H1 (cell line): ENCODE results near the gene IQSEC3. TPM values are rescaled to one million over a fixed set of nuclear protein-coding genes. Genes with fewer than 3 reads are reported as not detected.
"Not testable (repeated sequence)": the region's sequence is repeated elsewhere in the genome, so short reads cannot be mapped to it uniquely, and the experiment has no call there.

ENCODE experiments used
- CTCF ChIA-PET: fragments of 300-600 bp; sonication (Branson Sonifier 250); formaldehyde crosslinking; loops from one replicate; lab custom pipeline; 2021; ENCODE audit not compliant: partially characterized antibody; lab: Charles Lee
- POLR2A ChIA-PET: fragments of 300-600 bp; sonication (Branson Sonifier 250); formaldehyde crosslinking; loops from one replicate; lab custom pipeline; 2021; ENCODE audit warnings: inconsistent platforms; ENCODE audit not compliant: partially characterized antibody; lab: Charles Lee
- DNase-seq, 2 experiments: peaks; one replicate each; pipeline versions ENCODE4 v3.0.0 to v3.0.0-alpha.2; 2010 to 2022; ENCODE audit warnings: low spot score in 2 of 2, low read depth in 1 of 2, mixed read lengths in 1 of 2
- FAIRE-seq: peaks from 2 replicates; lab custom pipeline; 2011; peaks lifted over from hg19 to GRCh38; lab: Jason Lieb, UNC
- H2AFZ ChIP-seq: 2 replicates; pipeline ENCODE4 v1.8.1; 2012; ENCODE audit warnings: low read length, inconsistent platforms
- H2AK5ac ChIP-seq: 2 replicates; pipeline ENCODE4 v1.6.1; 2013; ENCODE audit warnings: low read depth, low read length
- H2BK120ac ChIP-seq: replicated peaks from 2 replicates; pipeline ENCODE3; 2013; ENCODE audit warnings: low read depth, low read length, inconsistent platforms
- H2BK12ac ChIP-seq: 2 replicates; pipeline ENCODE4 v1.6.1; 2013; ENCODE audit warnings: low read depth, low read length
- H2BK15ac ChIP-seq: 2 replicates; pipeline ENCODE4 v1.6.1; 2013; ENCODE audit warnings: low read length
- H2BK20ac ChIP-seq: 2 replicates; pipeline ENCODE4 v1.6.1; 2013; ENCODE audit warnings: low read length
- H2BK5ac ChIP-seq: 2 replicates; pipeline ENCODE4 v1.6.1; 2013; ENCODE audit warnings: low read depth, low read length
- H3K14ac ChIP-seq: 2 replicates; pipeline ENCODE4 v1.6.1; 2013; ENCODE audit warnings: inconsistent platforms; ENCODE audit not compliant: insufficient read length
- H3K18ac ChIP-seq: 2 replicates; pipeline ENCODE4 v1.6.1; 2013; ENCODE audit warnings: low read length; ENCODE audit errors: extremely low read depth
- H3K23ac ChIP-seq: 2 replicates; pipeline ENCODE4 v1.6.1; 2013; ENCODE audit warnings: inconsistent platforms; ENCODE audit not compliant: insufficient read length
- H3K23me2 ChIP-seq: 2 replicates; pipeline ENCODE4 v1.6.1; 2013; ENCODE audit warnings: low read depth, low read length
- H3K27ac ChIP-seq: 2 replicates; pipeline ENCODE4 v1.6.1; 2011; ENCODE audit warnings: low read depth, low read length, inconsistent platforms
- H3K27me3 ChIP-seq, 4 experiments: replicated peaks in 1 of 4; 1 replicate in 1 of 4; 2 replicates in 3 of 4; pipeline versions ENCODE4 v1.6.1 to v1.8.1; 2011 to 2013; ENCODE audit warnings: low read length in 3 of 4, mild to moderate bottlenecking in 3 of 4, inconsistent platforms in 2 of 4, mixed read lengths in 2 of 4, moderate library complexity in 1 of 4; ENCODE audit not compliant: control insufficient read depth in 3 of 4, insufficient read depth in 3 of 4; ENCODE audit errors: extremely low read depth in 1 of 4
- H3K36me3 ChIP-seq, 4 experiments: 2 replicates each; pipeline versions ENCODE4 v1.6.1 to v1.8.1; 2011 to 2013; ENCODE audit warnings: mild to moderate bottlenecking in 4 of 4, low read length in 3 of 4, moderate library complexity in 2 of 4, control low read depth in 1 of 4, inconsistent platforms in 1 of 4; ENCODE audit not compliant: insufficient read depth in 4 of 4, control insufficient read depth in 2 of 4
- H3K4ac ChIP-seq: replicated peaks from 2 replicates; pipeline ENCODE3; 2013; ENCODE audit warnings: low read length, low read depth, mixed read lengths, inconsistent platforms; ENCODE audit not compliant: insufficient read length
- H3K4me1 ChIP-seq, 4 experiments: replicated peaks in 1 of 4; 1 replicate in 1 of 4; 2 replicates in 3 of 4; pipeline versions ENCODE4 v1.6.1 to v1.8.1; 2011 to 2013; ENCODE audit warnings: low read length in 3 of 4, inconsistent platforms in 2 of 4, mixed read lengths in 1 of 4; ENCODE audit not compliant: insufficient read depth in 4 of 4, control insufficient read depth in 3 of 4
- H3K4me2 ChIP-seq, 2 experiments: 2 replicates each; pipeline versions ENCODE4 v1.6.1 to v1.8.1; 2011 to 2013; ENCODE audit warnings: low read depth in 2 of 2, low read length in 2 of 2, control low read depth in 1 of 2, inconsistent platforms in 1 of 2, mild to moderate bottlenecking in 1 of 2; ENCODE audit not compliant: insufficient read depth in 1 of 2
- H3K4me3 ChIP-seq, 4 experiments: fragments of 200-600, 300-600 bp in 1 of 4; sonication (generic), shearing (Covaris generic), sonication (Bioruptor Twin) in 1 of 4; 2 replicates each; pipeline versions ENCODE4 v1.5.1 to v1.8.1; 2011 to 2016; ENCODE audit warnings: low read length in 4 of 4, low read depth in 3 of 4, control low read depth in 2 of 4, inconsistent platforms in 2 of 4, mild to moderate bottlenecking in 2 of 4, mixed read lengths in 1 of 4, moderate library complexity in 1 of 4; ENCODE audit not compliant: insufficient read depth in 2 of 4; ENCODE audit errors: extremely low read depth in 1 of 4
- H3K56ac ChIP-seq: replicated peaks from 2 replicates; pipeline ENCODE3; 2013; ENCODE audit warnings: low read depth, mild to moderate bottlenecking, mixed read lengths, low read length, inconsistent platforms; ENCODE audit not compliant: insufficient read length
- H3K79me1 ChIP-seq: 2 replicates; pipeline ENCODE4 v1.6.1; 2013; ENCODE audit warnings: low read depth, low read length, control low read depth
- H3K79me2 ChIP-seq, 2 experiments: 2 replicates each; pipeline versions ENCODE4 v1.6.1 to v1.8.1; 2012 to 2013; ENCODE audit warnings: low read length in 2 of 2, mild to moderate bottlenecking in 2 of 2, inconsistent platforms in 1 of 2; ENCODE audit not compliant: insufficient read depth in 2 of 2, control insufficient read depth in 1 of 2
- H3K9ac ChIP-seq, 4 experiments: replicated peaks in 1 of 4; 1 replicate in 1 of 4; 2 replicates in 3 of 4; pipeline versions ENCODE4 v1.6.1 to v1.8.1; 2011 to 2013; ENCODE audit warnings: low read depth in 3 of 4, low read length in 3 of 4, control low read depth in 2 of 4, mild to moderate bottlenecking in 2 of 4, moderate library complexity in 2 of 4, inconsistent platforms in 1 of 4; ENCODE audit errors: extremely low read depth in 1 of 4
- H3K9me3 ChIP-seq, 2 experiments: 2 replicates each; pipeline versions ENCODE4 v1.6.1 to v1.8.1; 2012 to 2013; ENCODE audit warnings: mild to moderate bottlenecking in 2 of 2, moderate library complexity in 2 of 2, control low read depth in 1 of 2, inconsistent platforms in 1 of 2, low read depth in 1 of 2, low read length in 1 of 2, mixed read lengths in 1 of 2; ENCODE audit not compliant: insufficient read depth in 2 of 2
- H4K20me1 ChIP-seq, 2 experiments: replicated peaks in 1 of 2; 2 replicates each; pipeline versions ENCODE3 to v1.8.1; 2011 to 2013; ENCODE audit warnings: inconsistent platforms in 2 of 2, low read length in 2 of 2, mild to moderate bottlenecking in 1 of 2; ENCODE audit not compliant: insufficient read depth in 2 of 2, control insufficient read depth in 1 of 2
- H4K5ac ChIP-seq: 2 replicates; pipeline ENCODE4 v1.6.1; 2013; ENCODE audit warnings: low read length, low read depth, mixed read lengths, inconsistent platforms; ENCODE audit not compliant: insufficient read length
- H4K8ac ChIP-seq: 2 replicates; pipeline ENCODE4 v1.8.0; 2013; ENCODE audit warnings: mild to moderate bottlenecking, moderate library complexity, low read length, inconsistent platforms; ENCODE audit not compliant: insufficient read depth; ENCODE audit errors: extremely low read depth
- H4K91ac ChIP-seq: replicated peaks from 2 replicates; pipeline ENCODE3; 2013; ENCODE audit warnings: low read length, mixed read lengths, inconsistent platforms; ENCODE audit not compliant: insufficient read length
- WGBS, 2 experiments: shearing (Covaris generic) in 1 of 2; methylation state at CpG; one replicate each; pipeline versions ENCODE4 v1.1.6 to v1.1.7; 2013 to 2015; ENCODE audit warnings: low lambda C conversion rate in 2 of 2, mixed read lengths in 2 of 2, inconsistent platforms in 1 of 2, low coverage in 1 of 2, missing lambda C conversion rate in 1 of 2; ENCODE audit not compliant: insufficient replicate concordance in 2 of 2, insufficient coverage in 1 of 2, insufficient read length in 1 of 2; ENCODE audit errors: extremely low coverage in 1 of 2, missing lambda C conversion rate in 1 of 2; 5-methylcytosine and 5-hydroxymethylcytosine counted together
- polyA plus RNA-seq, 7 experiments: library from polyadenylated mRNA; depleted of rRNA in 3 of 7; stranded (reverse) in 5 of 7; unstranded in 2 of 7; fragments of >200 nt in 5 of 7; fragments of 200-250 nt in 2 of 7; gene quantifications; 1 replicate in 5 of 7; 2 replicates in 1 of 7; 4 replicates in 1 of 7; pipeline versions ENCODE4 v1.2.1 to v1.2.3, GENCODE V29; 2011 to 2013; ENCODE audit warnings: missing spikeins in 2 of 7, mixed read lengths in 2 of 7
- total RNA-seq: library from RNA; stranded (reverse); fragmentation: NEBNext Ultra II Directional; extraction: Animal tissue kit (Norgen Biotek cat#: 25700); gene quantifications from 2 replicates; pipeline ENCODE4 v1.2.1, GENCODE V29; 2021

Gene IQSEC3
- total and polyA plus RNA-seq, 2 of the 8 experiments (the other 6 are each of a cell fraction or from before 2014, with no cell fraction given), result 1.2 to 3.1 TPM

GRCh38 chr12:45235-45990, 21.2 kb upstream of the IQSEC3 start:
- 79% methylated on average over 6 of the region's 6 CpGs; no CpG with 5 or more reads in 1 of the 2 experiments for WGBS, 2 experiments
- not testable (repeated sequence) for H4K5ac ChIP-seq, H3K27me3 ChIP-seq, H2BK5ac ChIP-seq, H3K9ac ChIP-seq, H3K14ac ChIP-seq, H2AK5ac ChIP-seq, H2BK20ac ChIP-seq, DNase-seq, H2BK12ac ChIP-seq, H3K79me1 ChIP-seq, FAIRE-seq, H2BK15ac ChIP-seq, H3K4me3 ChIP-seq, H3K18ac ChIP-seq, H4K91ac ChIP-seq, H3K27ac ChIP-seq, H3K4ac ChIP-seq, H2AFZ ChIP-seq, H3K56ac ChIP-seq, H4K8ac ChIP-seq, H3K23me2 ChIP-seq, H4K20me1 ChIP-seq, H2BK120ac ChIP-seq, H3K4me1 ChIP-seq, H3K9me3 ChIP-seq, H3K36me3 ChIP-seq, H3K23ac ChIP-seq, H3K79me2 ChIP-seq, H3K4me2 ChIP-seq
- CTCF ChIA-PET, result interaction anchor here (0.7 to 1.0 kb wide), 2 partner anchors 8 to 10 kb away, joined by 3 read pairs; no protein-coding TSS in a partner anchor
- POLR2A ChIA-PET, result interaction anchor here (0.6 kb wide), 1 partner anchor 715 kb away, joined by 4 read pairs; no protein-coding TSS in a partner anchor
